ENCODE measurements around the gene BTG2.

BTG2 gene

DNA sequence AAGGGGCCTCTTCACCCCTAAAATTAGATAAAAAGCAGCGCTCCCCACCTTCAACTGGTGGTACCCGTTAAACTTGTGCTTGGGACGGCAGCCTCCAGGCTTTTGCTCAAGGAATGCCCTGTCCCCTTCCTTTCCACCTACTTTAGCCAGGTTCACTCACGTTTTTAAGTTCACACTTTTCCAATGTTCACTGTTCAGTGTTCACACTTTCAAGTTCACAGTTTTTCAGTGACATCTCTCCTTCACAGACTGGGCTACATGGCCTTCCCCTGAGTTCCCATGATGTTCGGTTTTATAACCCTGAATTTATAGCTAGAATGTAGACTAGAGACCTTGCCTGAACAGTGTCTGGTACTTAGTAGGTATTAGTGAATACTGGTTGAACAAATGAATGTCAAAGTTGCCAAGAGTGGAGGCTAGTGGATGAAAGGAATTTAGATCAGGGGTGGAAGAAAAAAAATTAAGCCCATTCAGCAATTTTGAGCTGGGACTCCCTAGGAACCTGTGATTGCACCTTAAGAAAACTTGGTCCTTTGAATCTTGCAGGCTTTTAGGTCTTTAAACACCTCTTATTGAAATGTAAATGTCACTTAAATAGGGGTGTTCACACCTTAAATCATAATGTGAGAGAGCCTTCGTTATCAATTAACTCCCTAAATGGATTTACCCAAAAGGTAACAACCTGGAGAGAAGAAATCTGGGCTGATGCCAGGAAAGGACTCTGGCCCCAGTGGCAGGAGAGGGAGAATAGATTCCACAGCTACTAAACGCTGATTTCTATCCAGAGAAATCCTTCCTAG lies 12.3 kb downstream of the BTG2 start:
- DNase-seq (ENCODE audit: low spot score), result no peak

DNA sequence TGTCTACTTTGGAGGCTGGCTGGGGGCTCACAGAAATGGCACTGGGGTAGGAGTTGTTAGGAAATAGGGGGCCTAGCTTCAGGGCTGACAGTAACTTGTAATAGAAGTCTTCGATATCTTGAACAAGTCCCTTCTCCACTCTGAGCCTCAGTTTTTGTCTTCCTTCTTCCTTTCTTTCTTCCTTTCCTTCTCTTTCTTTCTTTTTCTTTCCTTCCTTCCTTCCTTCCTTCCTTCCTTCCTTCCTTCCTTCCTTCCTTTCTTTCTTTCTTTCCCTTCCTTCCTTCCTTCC lies 12.9 kb downstream of the BTG2 start:
- no peak for DNase-seq (ENCODE audit: low spot score)

DNA sequence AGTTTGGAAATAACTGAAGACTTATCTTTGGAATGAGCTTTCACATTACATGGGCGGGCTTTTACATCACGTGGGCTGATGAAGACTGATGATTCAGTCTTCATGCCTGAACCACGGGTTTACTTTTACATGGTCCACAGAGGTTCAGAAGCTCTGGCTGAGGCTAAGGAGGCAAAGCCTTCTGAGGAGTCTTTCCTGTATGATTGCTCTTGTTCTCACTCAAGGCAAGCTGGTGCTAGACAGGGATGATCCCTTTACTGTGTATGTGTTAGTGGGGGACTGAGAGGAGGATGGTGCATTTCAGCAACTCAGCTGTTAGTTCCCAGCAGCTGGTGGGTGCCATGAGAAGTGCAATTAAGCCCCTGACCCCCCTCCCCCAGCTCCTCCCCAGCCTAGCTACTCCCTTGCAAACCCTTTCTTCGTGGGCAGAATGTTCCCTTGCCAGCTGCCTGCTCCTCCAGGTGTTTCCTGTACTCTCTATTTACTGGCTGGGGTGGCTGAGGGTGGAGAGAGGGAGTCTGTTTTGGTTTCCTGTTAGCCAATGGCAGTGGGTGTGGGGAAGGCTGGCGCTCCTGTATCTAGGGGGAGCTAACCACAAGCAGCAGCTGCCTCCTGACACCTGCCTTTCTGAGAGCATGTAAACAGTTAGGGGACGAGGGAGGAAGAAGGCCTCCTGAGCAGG lies 15.4 kb downstream of the BTG2 start:
- DNase-seq (ENCODE audit: low spot score), result no peak

- DNase-seq (ENCODE audit: low spot score), result no peak
Observed at GRCh38 chr1:203321273-203322052, 16.1 kb downstream of the BTG2 start.

GRCh38 chr1:203322500-203323179 lies 17.3 kb downstream of the BTG2 start:
- no peak for DNase-seq (ENCODE audit: low spot score)

DNA sequence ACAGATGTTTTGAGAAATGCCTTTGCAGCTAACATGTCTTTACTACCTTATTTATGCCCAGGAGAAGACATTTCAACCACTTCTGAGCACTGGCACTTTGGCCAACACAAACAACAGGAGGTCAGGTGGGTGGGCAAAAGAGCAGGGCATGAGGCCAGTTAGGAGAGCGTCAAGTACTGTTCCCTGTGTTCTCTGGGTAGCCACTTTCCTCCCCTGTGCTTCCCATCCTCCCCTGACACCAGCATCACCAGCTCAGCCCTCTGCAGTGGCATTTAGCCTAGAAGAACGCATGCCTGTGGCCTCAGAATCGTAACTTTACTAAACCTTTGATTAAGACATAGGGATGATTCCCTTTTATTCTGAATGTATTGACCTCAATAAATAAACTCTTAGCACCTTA lies 18.3 kb downstream of the BTG2 start:
- no peak for DNase-seq (ENCODE audit: low spot score)

- peak; percentile 59 for DNase-seq (ENCODE audit: low spot score)
Observed at GRCh38 chr1:203324105-203325025, 19.0 kb downstream of the BTG2 start.

DNA sequence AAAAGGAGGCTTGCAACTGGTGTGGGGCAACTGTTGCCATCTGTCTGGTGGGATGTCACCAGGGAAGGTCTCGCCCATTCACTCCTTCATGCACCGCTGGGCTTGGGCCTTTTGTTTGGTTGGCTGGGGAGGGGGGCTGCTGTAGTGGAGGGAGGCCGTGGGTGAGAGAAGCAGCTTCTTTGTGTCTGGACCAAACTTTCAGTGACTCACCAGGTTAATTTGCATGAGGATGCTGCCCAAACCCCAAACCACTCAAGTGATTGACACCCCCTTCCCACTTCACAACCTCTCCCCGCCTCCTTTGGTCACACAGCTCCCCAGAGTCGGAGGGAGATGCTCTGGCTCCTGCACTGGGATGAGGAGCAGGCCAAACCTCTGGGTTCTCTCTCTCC lies 19.7 kb downstream of the BTG2 start:
- DNase-seq (ENCODE audit: low spot score), result no peak

GRCh38 chr1:203325418-203326091 lies 20.2 kb downstream of the BTG2 start:
- peak; percentile 84 for DNase-seq (ENCODE audit: low spot score)

GRCh38 chr1:203326830-203327683 lies 21.7 kb downstream of the BTG2 start:
- DNase-seq (ENCODE audit: low spot score), result peak; percentile 94

GRCh38 chr1:203327684-203328457 lies 22.6 kb downstream of the BTG2 start:
- DNase-seq (ENCODE audit: low spot score), result peak; percentile 88

DNA sequence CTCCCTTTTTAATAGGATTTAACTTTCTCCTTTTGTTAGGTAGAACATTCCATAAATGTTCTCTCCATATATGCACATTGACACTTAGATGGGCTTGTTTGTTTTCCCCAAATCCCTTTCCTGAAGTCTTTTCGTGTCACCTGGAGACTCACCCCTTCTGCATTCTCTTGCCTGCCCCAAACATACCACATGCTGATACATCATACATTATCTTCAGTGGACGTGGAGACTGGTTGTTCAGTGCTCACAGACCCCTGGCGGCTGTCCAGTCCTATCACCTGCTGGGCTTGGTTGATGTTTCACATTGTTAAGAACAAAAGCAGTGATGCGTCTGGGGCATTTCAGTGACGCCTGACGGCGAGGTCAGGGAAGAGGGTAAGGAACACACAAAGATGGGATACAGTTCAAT lies 23.4 kb downstream of the BTG2 start:
- no peak for DNase-seq (ENCODE audit: low spot score)

DNA sequence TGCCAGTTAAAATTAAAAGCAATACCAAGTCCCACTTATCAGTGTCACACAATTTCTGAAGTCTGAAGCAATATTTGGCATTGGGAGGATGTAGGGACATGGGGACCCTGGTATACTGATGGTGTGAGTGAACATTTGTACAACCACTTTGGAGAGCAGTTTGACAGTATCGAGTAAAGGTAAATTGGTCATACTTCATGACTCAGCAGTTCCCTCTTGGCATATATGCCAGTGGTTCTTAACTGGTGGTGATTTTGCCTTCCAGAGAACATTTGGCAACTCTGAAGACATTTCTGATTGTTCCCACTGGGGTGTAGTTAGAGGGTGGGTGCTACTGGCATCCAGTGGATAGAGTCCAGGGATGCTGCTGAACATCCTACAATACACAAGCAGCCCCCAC lies 25.9 kb downstream of the BTG2 start:
- DNase-seq (ENCODE audit: low spot score), result no peak

GRCh38 chr1:203335503-203335902 lies 30.2 kb downstream of the BTG2 start:
- peak; percentile 48 for DNase-seq (ENCODE audit: low spot score)

DNA sequence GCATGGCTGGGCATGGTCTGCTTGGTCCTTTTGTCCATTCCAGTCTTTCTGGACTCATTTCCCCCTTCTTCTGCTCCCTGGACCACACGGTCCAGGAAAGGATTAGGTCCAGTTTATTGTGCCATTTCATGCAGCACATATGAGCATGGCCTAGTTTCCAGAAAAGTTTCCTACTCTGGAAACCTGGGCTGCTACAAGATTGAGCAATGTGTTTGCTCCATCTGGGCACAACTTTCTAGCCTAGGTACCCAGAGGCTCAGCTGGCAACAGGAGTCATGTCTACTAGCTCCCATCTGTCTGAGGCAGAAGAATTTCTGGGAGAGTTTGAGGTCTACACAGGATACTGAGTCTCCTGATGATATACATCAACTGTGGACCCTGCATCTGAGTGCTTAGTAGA lies 30.8 kb downstream of the BTG2 start:
- no peak for DNase-seq (ENCODE audit: low spot score)

- peak; percentile 88 for DNase-seq (ENCODE audit: low spot score)
Observed at GRCh38 chr1:203338335-203339036, 33.2 kb downstream of the BTG2 start.

DNA sequence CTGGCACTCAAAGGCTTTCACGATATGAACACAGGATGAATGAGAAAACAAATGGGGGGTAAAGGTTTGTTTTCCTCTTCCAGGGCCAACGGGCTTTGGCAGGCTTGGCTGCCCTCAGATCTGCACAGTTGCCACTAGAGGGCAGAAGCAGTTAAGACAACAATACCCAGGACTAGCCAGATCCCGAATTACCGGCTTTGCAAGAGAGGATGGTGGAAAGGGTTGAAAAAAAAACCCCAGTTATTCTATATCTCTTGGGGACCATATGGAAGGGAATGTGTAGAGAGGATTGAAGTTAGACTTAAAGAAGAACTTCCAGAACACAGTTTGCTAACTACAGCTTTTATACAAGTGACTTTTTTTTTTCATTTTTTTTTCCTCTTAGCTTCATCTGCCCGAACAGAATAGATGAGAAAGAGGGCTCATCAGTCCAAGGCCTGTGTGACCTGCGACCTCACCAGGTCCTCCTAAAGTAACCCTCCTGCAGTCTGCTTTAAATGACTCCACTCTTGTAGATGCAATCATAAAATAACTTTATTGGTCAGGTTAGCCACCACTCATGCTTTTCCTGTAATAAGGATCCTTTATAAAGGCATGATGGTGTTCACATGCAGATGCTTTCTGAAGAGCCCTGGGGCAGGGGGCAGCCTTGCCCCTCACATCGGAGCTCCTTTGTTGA lies 34.9 kb downstream of the BTG2 start:
- peak; percentile 95 for DNase-seq (ENCODE audit: low spot score)
